OCI-LY3 (cell line): ENCODE measurements around the gene MRTFA.

Experiments
- EZH2phosphoT487 ChIP-seq: fragments of 200-600 bp; shearing (Covaris generic); IDR thresholded peaks from 2 replicates; pipeline ENCODE4 v1.6.1; 2018; ENCODE audit warnings: antibody characterized with exemption, mixed run types, low read depth
- TF ChIP-seq, protein P1 (sequence below): fragments of 200-600, 300-600 bp; sonication (generic); IDR thresholded peaks from 2 replicates; pipeline ENCODE4 v1.5.1; 2014; ENCODE audit warnings: antibody characterized with exemption, low read length, low read depth

DNA sequence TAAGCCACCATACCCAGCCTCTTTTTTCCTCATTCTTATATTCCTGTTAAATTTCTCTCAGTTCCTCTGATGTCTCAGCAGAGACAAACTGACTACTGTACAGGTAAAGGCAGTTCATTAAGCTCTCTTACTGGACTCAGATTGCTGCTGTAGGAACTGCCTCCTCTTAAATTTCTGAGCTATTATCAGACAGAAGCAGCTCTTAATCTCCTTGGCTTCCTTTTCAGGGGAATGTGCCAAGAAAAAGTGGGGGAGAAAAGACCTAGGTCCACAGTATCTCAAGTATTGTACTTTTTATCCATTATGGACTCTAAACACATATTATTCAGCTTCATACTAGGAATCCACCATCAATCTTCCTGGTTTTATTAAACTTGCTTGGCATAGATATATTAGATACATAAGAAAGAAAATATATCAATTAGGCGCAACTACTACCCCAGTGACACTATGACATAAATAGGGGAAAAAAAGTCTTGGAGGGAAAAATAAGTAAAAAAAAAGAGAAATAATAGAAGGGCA is 26.1 kb downstream of the MRTFA start:
- TF ChIP-seq, protein P1, sequence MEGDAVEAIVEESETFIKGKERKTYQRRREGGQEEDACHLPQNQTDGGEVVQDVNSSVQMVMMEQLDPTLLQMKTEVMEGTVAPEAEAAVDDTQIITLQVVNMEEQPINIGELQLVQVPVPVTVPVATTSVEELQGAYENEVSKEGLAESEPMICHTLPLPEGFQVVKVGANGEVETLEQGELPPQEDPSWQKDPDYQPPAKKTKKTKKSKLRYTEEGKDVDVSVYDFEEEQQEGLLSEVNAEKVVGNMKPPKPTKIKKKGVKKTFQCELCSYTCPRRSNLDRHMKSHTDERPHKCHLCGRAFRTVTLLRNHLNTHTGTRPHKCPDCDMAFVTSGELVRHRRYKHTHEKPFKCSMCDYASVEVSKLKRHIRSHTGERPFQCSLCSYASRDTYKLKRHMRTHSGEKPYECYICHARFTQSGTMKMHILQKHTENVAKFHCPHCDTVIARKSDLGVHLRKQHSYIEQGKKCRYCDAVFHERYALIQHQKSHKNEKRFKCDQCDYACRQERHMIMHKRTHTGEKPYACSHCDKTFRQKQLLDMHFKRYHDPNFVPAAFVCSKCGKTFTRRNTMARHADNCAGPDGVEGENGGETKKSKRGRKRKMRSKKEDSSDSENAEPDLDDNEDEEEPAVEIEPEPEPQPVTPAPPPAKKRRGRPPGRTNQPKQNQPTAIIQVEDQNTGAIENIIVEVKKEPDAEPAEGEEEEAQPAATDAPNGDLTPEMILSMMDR, result no peak
- no peak for TF ChIP-seq EZH2phosphoT487
